Vagina (tissue), 2 donors: ENCODE data around the gene CHRM2. TPM values are rescaled to one million over a fixed set of nuclear protein-coding genes. Genes with fewer than 3 reads are reported as not detected.

Experiments
- DNase-seq, 2 donors: peaks; one replicate each; pipeline ENCODE4 v3.0.0-alpha.2; 2017; ENCODE audit errors: extremely low spot score in 2 of 2
- H3K27ac ChIP-seq: fragments of 200-600 bp; sonication (generic); one replicate; pipeline ENCODE4 v1.5.1; 2019
- H3K27me3 ChIP-seq: fragments of 200-600 bp; sonication (generic); one replicate; pipeline ENCODE4 v1.5.1; 2019
- H3K36me3 ChIP-seq, 2 donors: fragments of 200-600 bp; sonication (generic); one replicate each; pipeline ENCODE4 v1.5.1; 2017 to 2019
- H3K4me1 ChIP-seq: fragments of 200-600 bp; sonication (generic); one replicate; pipeline ENCODE4 v1.5.1; 2019
- H3K4me3 ChIP-seq, 2 donors: fragments of 200-600 bp; sonication (generic); 1 replicate in 1 of 2; 2 replicates in 1 of 2; pipeline ENCODE4 v1.5.1; 2016 to 2019
- H3K9me3 ChIP-seq: fragments of 200-600 bp; sonication (generic); one replicate; pipeline ENCODE4 v1.5.1; 2019
- POLR2A ChIP-seq, 2 donors: fragments of 450-650 bp; IDR thresholded peaks; one replicate each; pipeline ENCODE4 v1.6.1; 2017; ENCODE audit warnings: antibody characterized with exemption in 2 of 2, mild to moderate bottlenecking in 2 of 2, moderate library complexity in 2 of 2
- POLR2AphosphoS5 ChIP-seq, 2 donors: sonication (generic); formaldehyde crosslinking; IDR thresholded peaks; one replicate each; pipeline ENCODE4 v1.9.0; 2017; ENCODE audit warnings: antibody characterized with exemption in 2 of 2, mild to moderate bottlenecking in 2 of 2, low read depth in 1 of 2; ENCODE audit not compliant: insufficient read depth in 1 of 2
- intact Hi-C: fragments of 100-400 bp; cut with DNase I; formaldehyde crosslinking; loops from one replicate; pipeline ENCODE4 v1.15.1; 2023
- total RNA-seq: library from RNA; depleted of rRNA; stranded (reverse); fragments of >200 nt; gene quantifications from one replicate; pipeline ENCODE4 v1.2.3, GENCODE V29; 2016
- TF ChIP-seq, protein P1 (sequence below), 3 experiments: fragments of 450-650 bp in 2 of 3; fragments of 200-600 bp in 1 of 3; sonication (generic) in 1 of 3; IDR thresholded peaks; one replicate each; pipeline ENCODE4 v1.5.1; 2017 to 2019; ENCODE audit warnings: antibody characterized with exemption in 3 of 3, mild to moderate bottlenecking in 2 of 3, moderate library complexity in 2 of 3

CHRM2 gene
- total RNA-seq, 1 donor from 2014 or later, result 1.2 TPM

DNA sequence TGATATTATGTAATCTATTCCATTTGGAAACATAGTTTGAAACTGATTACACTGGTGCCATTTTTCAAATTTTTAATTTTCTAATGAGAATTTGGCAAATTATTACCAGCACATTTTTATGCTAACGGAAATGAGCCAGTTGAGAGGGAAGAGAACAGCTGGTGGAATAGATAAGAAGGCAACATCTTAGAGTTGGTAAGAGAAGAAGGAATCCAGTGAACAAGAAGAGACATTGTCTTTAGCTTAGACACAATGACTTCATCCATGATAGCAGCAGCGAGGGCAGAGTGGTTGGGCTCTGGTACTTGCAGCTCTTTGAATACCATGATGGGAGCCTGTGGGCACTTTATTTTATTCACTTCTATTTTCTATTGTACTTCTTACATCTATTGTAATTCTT lies 89.6 kb downstream of the CHRM2 start:
- H3K36me3 ChIP-seq, result no peaks in the 10 kb centered on the region
- no peak for DNase-seq
- TF ChIP-seq POLR2A (IDR thresholded peaks at IDR 0.05), result no peak
- TF ChIP-seq POLR2AphosphoS5 (IDR thresholded peaks at IDR 0.05; ENCODE audit: insufficient read depth in 1 of 2, low read depth in 1 of 2), result no peak
- TF ChIP-seq, protein P1, sequence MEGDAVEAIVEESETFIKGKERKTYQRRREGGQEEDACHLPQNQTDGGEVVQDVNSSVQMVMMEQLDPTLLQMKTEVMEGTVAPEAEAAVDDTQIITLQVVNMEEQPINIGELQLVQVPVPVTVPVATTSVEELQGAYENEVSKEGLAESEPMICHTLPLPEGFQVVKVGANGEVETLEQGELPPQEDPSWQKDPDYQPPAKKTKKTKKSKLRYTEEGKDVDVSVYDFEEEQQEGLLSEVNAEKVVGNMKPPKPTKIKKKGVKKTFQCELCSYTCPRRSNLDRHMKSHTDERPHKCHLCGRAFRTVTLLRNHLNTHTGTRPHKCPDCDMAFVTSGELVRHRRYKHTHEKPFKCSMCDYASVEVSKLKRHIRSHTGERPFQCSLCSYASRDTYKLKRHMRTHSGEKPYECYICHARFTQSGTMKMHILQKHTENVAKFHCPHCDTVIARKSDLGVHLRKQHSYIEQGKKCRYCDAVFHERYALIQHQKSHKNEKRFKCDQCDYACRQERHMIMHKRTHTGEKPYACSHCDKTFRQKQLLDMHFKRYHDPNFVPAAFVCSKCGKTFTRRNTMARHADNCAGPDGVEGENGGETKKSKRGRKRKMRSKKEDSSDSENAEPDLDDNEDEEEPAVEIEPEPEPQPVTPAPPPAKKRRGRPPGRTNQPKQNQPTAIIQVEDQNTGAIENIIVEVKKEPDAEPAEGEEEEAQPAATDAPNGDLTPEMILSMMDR (IDR thresholded peaks at IDR 0.05), result no peak
- intact Hi-C loops, result no loop called here
- H3K27me3 ChIP-seq, result no peaks in the 10 kb centered on the region
- H3K4me3 ChIP-seq, result no peak overlapping the region
- H3K27ac ChIP-seq, result no peak overlapping the region
- no peaks in the 10 kb centered on the region for H3K9me3 ChIP-seq
- no peaks in the 10 kb centered on the region for H3K4me1 ChIP-seq

DNA sequence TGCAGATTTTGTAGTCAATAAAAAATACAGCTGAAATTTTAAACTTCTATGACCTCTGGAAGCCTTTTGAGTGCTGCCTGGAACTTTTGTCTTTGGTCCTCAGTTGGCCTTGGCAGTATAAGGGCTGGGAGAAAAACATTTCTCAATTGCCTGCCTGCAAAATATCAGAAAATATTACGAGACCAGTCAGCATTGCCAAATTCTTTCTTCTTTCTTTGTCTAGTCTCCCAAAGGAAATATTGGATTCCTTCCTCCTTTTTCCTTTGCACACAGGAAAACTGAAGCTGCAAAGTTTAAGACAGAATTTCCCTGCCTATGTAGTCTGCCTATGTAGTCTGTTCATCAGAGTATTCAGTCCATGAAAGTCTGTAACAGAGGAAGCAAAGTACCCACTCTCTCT lies 95.9 kb downstream of the CHRM2 start:
- no peak for TF ChIP-seq POLR2AphosphoS5 (IDR thresholded peaks at IDR 0.05; ENCODE audit: insufficient read depth in 1 of 2, low read depth in 1 of 2)
- TF ChIP-seq POLR2A (IDR thresholded peaks at IDR 0.05), result no peak
- TF ChIP-seq, protein P1 (IDR thresholded peaks at IDR 0.05), result no peak
- H3K27me3 ChIP-seq, result no peaks in the 10 kb centered on the region
- H3K4me3 ChIP-seq, result no peak overlapping the region
- H3K9me3 ChIP-seq, result no peaks in the 10 kb centered on the region
- no peak overlapping the region for H3K27ac ChIP-seq
- H3K4me1 ChIP-seq, result no peaks in the 10 kb centered on the region
- intact Hi-C loops, result no loop called here
- no peaks in the 10 kb centered on the region for H3K36me3 ChIP-seq
- no peak for DNase-seq

DNA sequence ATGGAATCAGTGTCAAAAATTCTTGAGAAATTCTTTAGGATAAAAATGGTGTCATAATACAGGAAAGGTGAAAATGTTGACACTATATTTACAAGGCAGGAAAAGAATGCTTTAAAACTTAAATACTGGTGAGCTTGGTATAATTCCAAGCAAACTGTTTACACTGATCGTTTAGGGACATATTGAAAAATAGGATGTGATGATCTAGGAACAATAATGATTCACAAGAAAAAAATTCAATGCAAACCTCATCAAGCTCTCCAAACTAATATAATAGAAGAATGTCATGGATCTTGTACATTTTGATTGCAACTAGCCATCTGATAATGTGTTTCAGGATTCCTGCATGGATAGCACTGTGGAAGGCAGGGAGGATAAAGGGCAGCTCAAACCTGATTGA lies 98.4 kb downstream of the CHRM2 start:
- H3K9me3 ChIP-seq, result no peaks in the 10 kb centered on the region
- H3K36me3 ChIP-seq, result no peaks in the 10 kb centered on the region
- H3K4me3 ChIP-seq, result no peak overlapping the region
- intact Hi-C loops, result no loop called here
- no peak for TF ChIP-seq POLR2AphosphoS5 (IDR thresholded peaks at IDR 0.05; ENCODE audit: insufficient read depth in 1 of 2, low read depth in 1 of 2)
- TF ChIP-seq, protein P1 (IDR thresholded peaks at IDR 0.05), result no peak
- no peak for TF ChIP-seq POLR2A (IDR thresholded peaks at IDR 0.05)
- H3K27ac ChIP-seq, result no peak overlapping the region
- H3K27me3 ChIP-seq, result no peaks in the 10 kb centered on the region
- DNase-seq, result no peak
- no peaks in the 10 kb centered on the region for H3K4me1 ChIP-seq

- intact Hi-C loops, result no loop called here
- Histone ChIP-seq H3K27ac (no peak overlapping the region), H3K27me3 (no peaks in the 10 kb centered on the region), H3K9me3 (no peaks in the 10 kb centered on the region), H3K4me3 (no peak overlapping the region), H3K36me3 (no peaks in the 10 kb centered on the region), H3K4me1 (no peaks in the 10 kb centered on the region)
- no peak for DNase-seq
- TF ChIP-seq POLR2AphosphoS5 (IDR thresholded peaks at IDR 0.05; ENCODE audit: insufficient read depth in 1 of 2, low read depth in 1 of 2) (no peak), POLR2A (IDR thresholded peaks at IDR 0.05) (no peak)
- TF ChIP-seq, protein P1 (IDR thresholded peaks at IDR 0.05), result no peak
These were observed 101.3 kb downstream of the CHRM2 start for GRCh38 chr7:136969761-136970160.

- Histone ChIP-seq H3K36me3 (no peaks in the 10 kb centered on the region), H3K27ac (no peak overlapping the region), H3K27me3 (no peaks in the 10 kb centered on the region), H3K4me1 (no peaks in the 10 kb centered on the region), H3K9me3 (no peaks in the 10 kb centered on the region), H3K4me3 (no peak overlapping the region)
- intact Hi-C loops, result no loop called here
- no peak for DNase-seq
- TF ChIP-seq POLR2A (IDR thresholded peaks at IDR 0.05) (no peak), POLR2AphosphoS5 (IDR thresholded peaks at IDR 0.05; ENCODE audit: insufficient read depth in 1 of 2, low read depth in 1 of 2) (no peak)
- TF ChIP-seq, protein P1 (IDR thresholded peaks at IDR 0.05), result no peak
These were observed 103.3 kb downstream of the CHRM2 start for GRCh38 chr7:136971776-136972175.
